Prostate gland (tissue), 2 donors: Measurements from ENCODE around the gene HLA-DQA1. TPM values are rescaled to one million over a fixed set of nuclear protein-coding genes. Genes with fewer than 3 reads are reported as not detected.

Experiments used
- DNase-seq: peaks from one replicate; pipeline ENCODE4 v3.0.0-alpha.2; 2019; ENCODE audit warnings: low spot score
- H3K27ac ChIP-seq, 2 donors: fragments of 200-600 bp; sonication (generic); 2 replicates each; pipeline ENCODE4 v1.5.1; 2017 to 2019
- H3K27me3 ChIP-seq: fragments of 200-600 bp; sonication (generic); replicated peaks from 2 replicates; pipeline ENCODE4 v1.5.1; 2019; ENCODE audit not compliant: insufficient read depth
- H3K36me3 ChIP-seq, 2 donors: fragments of 200-600 bp; sonication (generic); 1 replicate in 1 of 2; 2 replicates in 1 of 2; pipeline versions ENCODE4 v1.5.1 to v1.8.1; 2017 to 2019
- H3K4me1 ChIP-seq: fragments of 200-600 bp; sonication (generic); replicated peaks from 2 replicates; pipeline ENCODE4 v1.5.1; 2019
- H3K4me3 ChIP-seq, 2 donors: fragments of 200-600 bp; sonication (generic); 2 replicates each; pipeline ENCODE4 v1.5.1; 2017 to 2019
- H3K9me3 ChIP-seq: fragments of 200-600 bp; sonication (generic); 2 replicates; pipeline ENCODE4 v1.5.1; 2017
- CTCF ChIP-seq, 4 experiments: fragments of 200-600 bp in 2 of 4; fragments of 450-650 bp in 2 of 4; sonication (generic) in 2 of 4; IDR thresholded peaks; 1 replicate in 3 of 4; 2 replicates in 1 of 4; pipeline ENCODE4 v1.5.1; 2016 to 2019; ENCODE audit warnings: antibody characterized with exemption in 4 of 4, mild to moderate bottlenecking in 2 of 4, moderate library complexity in 2 of 4
- POLR2A ChIP-seq: fragments of 450-650 bp; IDR thresholded peaks from one replicate; pipeline ENCODE4 v1.6.1; 2016; ENCODE audit warnings: antibody characterized with exemption, mild to moderate bottlenecking
- POLR2AphosphoS5 ChIP-seq: sonication (generic); formaldehyde crosslinking; IDR thresholded peaks from one replicate; pipeline ENCODE4 v1.6.1; 2017; ENCODE audit warnings: antibody characterized with exemption
- WGBS: methylation state at CpG from one replicate; pipeline ENCODE4 v1.1.5; 2018; 5-methylcytosine and 5-hydroxymethylcytosine counted together
- intact Hi-C: fragments of 100-400 bp; cut with DNase I; formaldehyde crosslinking; loops from one replicate; pipeline ENCODE4 v1.14.2; 2022
- total RNA-seq, 2 donors: library from RNA; depleted of rRNA; stranded (reverse); fragments of >200 nt; gene quantifications; one replicate each; pipeline ENCODE4 v1.1.0, GENCODE V29; 2016

HLA-DQA1 gene
- total RNA-seq, 2 donors from 2014 or later: 2.4 to 3.7 TPM

- Histone ChIP-seq H3K36me3 (no peaks in the 10 kb centered on the region), H3K4me3 (no peak overlapping the region), H3K4me1 (no peaks in the 10 kb centered on the region), H3K27ac (no peak overlapping the region), H3K9me3 (no peaks in the 10 kb centered on the region), H3K27me3 (no peaks in the 10 kb centered on the region)
- WGBS: 41% methylated on average over 4 of the region's 4 CpGs
- intact Hi-C loops: no loop called here
- DNase-seq: no peak
- TF ChIP-seq CTCF (IDR thresholded peaks at IDR 0.05) (no peak), POLR2A (no peak), POLR2AphosphoS5 (no peak)
Measured at GRCh38 chr6:32679492-32679891, 42.3 kb downstream of the HLA-DQA1 start.

GRCh38 chr6:32680055-32680454 is 42.8 kb downstream of the HLA-DQA1 start:
- Histone ChIP-seq H3K36me3 (no peaks in the 10 kb centered on the region), H3K9me3 (no peaks in the 10 kb centered on the region), H3K4me1 (no peaks in the 10 kb centered on the region), H3K4me3 (no peak overlapping the region), H3K27me3 (no peaks in the 10 kb centered on the region), H3K27ac (no peak overlapping the region)
- DNase-seq: no peak
- TF ChIP-seq CTCF (IDR thresholded peaks at IDR 0.05) (no peak), POLR2A (no peak), POLR2AphosphoS5 (no peak)
- 80% methylated on average over 1 of the region's 1 CpG for WGBS
- intact Hi-C loops: no loop called here

GRCh38 chr6:32684246-32684645 is 47.0 kb downstream of the HLA-DQA1 start:
- H3K27ac ChIP-seq: no peak overlapping the region
- intact Hi-C loops: no loop called here
- no peaks in the 10 kb centered on the region for H3K4me1 ChIP-seq
- H3K9me3 ChIP-seq: no peaks in the 10 kb centered on the region
- WGBS: 60% methylated on average over 3 of the region's 3 CpGs
- no peaks in the 10 kb centered on the region for H3K36me3 ChIP-seq
- TF ChIP-seq POLR2AphosphoS5 (no peak), POLR2A (no peak), CTCF (IDR thresholded peaks at IDR 0.05) (no peak)
- no peak overlapping the region for H3K4me3 ChIP-seq
- H3K27me3 ChIP-seq: no peaks in the 10 kb centered on the region
- DNase-seq: no peak

GRCh38 chr6:32685603-32686002 is 48.4 kb downstream of the HLA-DQA1 start:
- H3K9me3 ChIP-seq: no peaks in the 10 kb centered on the region
- H3K36me3 ChIP-seq: no peaks in the 10 kb centered on the region
- DNase-seq: no peak
- intact Hi-C loops: no loop called here
- WGBS: 11% methylated on average over 1 of the region's 1 CpG
- H3K27ac ChIP-seq: no peak overlapping the region
- no peaks in the 10 kb centered on the region for H3K27me3 ChIP-seq
- no peaks in the 10 kb centered on the region for H3K4me1 ChIP-seq
- H3K4me3 ChIP-seq: no peak overlapping the region
- TF ChIP-seq POLR2A (no peak), POLR2AphosphoS5 (no peak), CTCF (IDR thresholded peaks at IDR 0.05) (no peak)

- no peaks in the 10 kb centered on the region for H3K9me3 ChIP-seq
- H3K27me3 ChIP-seq: no peaks in the 10 kb centered on the region
- TF ChIP-seq POLR2AphosphoS5 (no peak), CTCF (IDR thresholded peaks at IDR 0.05) (no peak), POLR2A (no peak)
- intact Hi-C loops: loop anchor here (10.0 kb wide), 1 partner anchor 105 kb away; no protein-coding TSS in a partner anchor
- no peak for DNase-seq
- no peaks in the 10 kb centered on the region for H3K36me3 ChIP-seq
- no peak overlapping the region for H3K4me3 ChIP-seq
- 53% methylated on average over 5 of the region's 5 CpGs for WGBS
- H3K4me1 ChIP-seq: no peaks in the 10 kb centered on the region
- H3K27ac ChIP-seq: no peak overlapping the region
Measured at GRCh38 chr6:32689531-32690501, 52.6 kb downstream of the HLA-DQA1 start.
